ENCODE results near the gene EFNB1. TPM values are rescaled to one million over a fixed set of nuclear protein-coding genes. Genes with fewer than 3 reads are reported as not detected.

The EFNB1 gene
- total RNA-seq, 2 donors from 2014 or later = 4.0 to 6.6 TPM

Other genes with a start within 250 kb of the EFNB1 start
- 1 to 10 TPM in 1 of 2 donors, under 1 TPM in 1; 0.94 to 3.3 TPM for gene STARD8, start 181.4 kb upstream of the EFNB1 start, total RNA-seq